NCI-H748 treated with DMSO at 0.1 percent for 48 hours (cell line): ENCODE results near the gene GPALPP1.
A peak's percentile ranks its signal among the peaks of the same experiment; 100 is the strongest.
"Not testable (repeated sequence)": the region's sequence is repeated elsewhere in the genome, so short reads cannot be mapped to it uniquely, and the experiment has no call there.

Experiments
- DNase-seq: peaks from one replicate; lab custom pipeline; 2025; lab: John Stamatoyannopoulos, UW

GPALPP1 gene

GRCh38 chr13:44989071-44989889 is at the start of gene GPALPP1, which contains the start of gene NUFIP1:
Gene GPALPP1, plus strand, starts transcription at chr13:44989538. Its CDS starts 117 bp downstream, at chr13:44989655.
Gene NUFIP1, minus strand, starts transcription at chr13:44989471. Its CDS starts 35 bp downstream, at chr13:44989436.
- DNase-seq: peak; percentile 90

- not testable (repeated sequence) for DNase-seq
Observed at GRCh38 chr13:44943411-44943810, 45.9 kb upstream of the GPALPP1 start.

GRCh38 chr13:44951184-44951583 is 38.2 kb upstream of the GPALPP1 start:
- no peak for DNase-seq

- no peak for DNase-seq
Observed at GRCh38 chr13:44952671-44953070, 36.7 kb upstream of the GPALPP1 start.

GRCh38 chr13:44954224-44954623 is 35.1 kb upstream of the GPALPP1 start:
- DNase-seq: no peak

- DNase-seq: no peak
Observed at GRCh38 chr13:44955406-44955805, 33.9 kb upstream of the GPALPP1 start.

- DNase-seq: no peak
Observed at GRCh38 chr13:44961997-44962396, 27.3 kb upstream of the GPALPP1 start.

GRCh38 chr13:44967704-44968433 is 21.5 kb upstream of the GPALPP1 start:
- DNase-seq: no peak

- DNase-seq: no peak
Observed at GRCh38 chr13:44968434-44968815, 20.9 kb upstream of the GPALPP1 start.

GRCh38 chr13:44969551-44970484 is 19.5 kb upstream of the GPALPP1 start:
- peak; percentile 67 for DNase-seq

- DNase-seq: no peak
Observed at GRCh38 chr13:44971656-44972595, 17.4 kb upstream of the GPALPP1 start.

GRCh38 chr13:44972956-44973581 is 16.3 kb upstream of the GPALPP1 start:
- DNase-seq: peak; percentile 26

GRCh38 chr13:44974056-44974793 is 15.1 kb upstream of the GPALPP1 start:
- DNase-seq: no peak

GRCh38 chr13:44976196-44976595 is 13.1 kb upstream of the GPALPP1 start:
- no peak for DNase-seq

GRCh38 chr13:44976949-44977583 is 12.3 kb upstream of the GPALPP1 start:
- no peak for DNase-seq

GRCh38 chr13:44978328-44978727 is 11.0 kb upstream of the GPALPP1 start:
- DNase-seq: no peak

- no peak for DNase-seq
Observed at GRCh38 chr13:44989941-44990340, 603 bp downstream of the GPALPP1 start.

- DNase-seq: no peak
Observed at GRCh38 chr13:45003417-45003816, 14.1 kb downstream of the GPALPP1 start.

GRCh38 chr13:45004096-45004495 is 14.8 kb downstream of the GPALPP1 start:
- DNase-seq: no peak
